ENCODE measurements around the gene PACRG.

The PACRG gene

DNA sequence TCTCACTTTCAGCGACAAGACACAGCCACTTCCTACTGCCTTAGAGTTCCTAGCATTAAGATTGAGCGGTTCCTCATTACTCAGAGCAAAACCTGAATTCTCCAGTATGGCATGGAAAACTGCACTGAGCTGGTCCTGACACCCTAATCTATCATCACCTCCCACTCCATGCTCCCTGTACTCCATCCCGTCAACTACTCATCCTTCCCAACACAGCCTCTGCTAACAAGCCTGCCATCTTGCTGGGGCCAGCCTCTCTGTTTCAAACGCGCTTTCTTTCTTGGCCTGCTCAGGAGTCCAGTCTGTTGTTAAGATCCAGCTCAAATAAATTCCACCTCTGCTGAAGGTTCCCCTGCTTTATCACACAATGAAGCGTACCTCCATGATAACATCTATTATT lies 12.2 kb upstream of the PACRG start:
- no peak overlapping the region for H3K23ac ChIP-seq (ENCODE audit: low read length in 2 of 2)
- H3K4ac ChIP-seq (ENCODE audit: low read depth in 1 of 2, low read length in 2 of 2) = no peak overlapping the region
- no peak overlapping the region for H3K4me2 ChIP-seq (ENCODE audit: low read length, poor library complexity, severe bottlenecking)
- 94% methylated on average over 6 of the region's 6 CpGs for WGBS
- no peak overlapping the region for H2BK15ac ChIP-seq (ENCODE audit: low read depth, poor library complexity, severe bottlenecking)
- H3K4me1 ChIP-seq (ENCODE audit: control insufficient read depth, insufficient read depth, low read depth, low read length) = no peaks in the 10 kb centered on the region
- no peak overlapping the region for H3K9ac ChIP-seq (ENCODE audit: low read length)
- H3K27ac ChIP-seq (ENCODE audit: low read length, poor library complexity, severe bottlenecking) = no peak overlapping the region
- H3K36me3 ChIP-seq (ENCODE audit: control insufficient read depth in 1 of 2, insufficient read depth in 2 of 2, low read depth in 1 of 2, low read length in 2 of 2) = no peaks in the 10 kb centered on the region
- no peak overlapping the region for H4K8ac ChIP-seq (ENCODE audit: low read length)
- no peak overlapping the region for H3K18ac ChIP-seq (ENCODE audit: low read depth in 1 of 2, low read length in 2 of 2)
- H3K4me3 ChIP-seq (ENCODE audit: insufficient read depth in 1 of 2, low read depth in 1 of 2, low read length in 2 of 2) = no peak overlapping the region
- H2BK12ac ChIP-seq (ENCODE audit: low read length in 2 of 2) = no peak overlapping the region
- H2BK5ac ChIP-seq (ENCODE audit: low read depth, low read length, poor library complexity, severe bottlenecking) = no peak overlapping the region
- no peaks in the 10 kb centered on the region for H3K27me3 ChIP-seq (ENCODE audit: control insufficient read depth in 1 of 2, insufficient read depth in 1 of 2, low read length in 2 of 2)
- H2BK120ac ChIP-seq (ENCODE audit: low read depth, low read length) = no peak overlapping the region
- H2AK5ac ChIP-seq (ENCODE audit: low read length, severe bottlenecking) = no peak overlapping the region
- H3K79me1 ChIP-seq (replicated peaks; ENCODE audit: low read length, poor library complexity, severe bottlenecking) = peaks cover 1% of the 10 kb centered on the region
- no peak for DNase-seq
- H3K14ac ChIP-seq (ENCODE audit: low read length in 2 of 2) = no peak overlapping the region
- H2AFZ ChIP-seq (ENCODE audit: low read depth, low read length) = no peak overlapping the region
- H3K9me3 ChIP-seq (ENCODE audit: control insufficient read depth, low read length) = no peaks in the 10 kb centered on the region
- no peak overlapping the region for H4K91ac ChIP-seq (ENCODE audit: low read length)

DNA sequence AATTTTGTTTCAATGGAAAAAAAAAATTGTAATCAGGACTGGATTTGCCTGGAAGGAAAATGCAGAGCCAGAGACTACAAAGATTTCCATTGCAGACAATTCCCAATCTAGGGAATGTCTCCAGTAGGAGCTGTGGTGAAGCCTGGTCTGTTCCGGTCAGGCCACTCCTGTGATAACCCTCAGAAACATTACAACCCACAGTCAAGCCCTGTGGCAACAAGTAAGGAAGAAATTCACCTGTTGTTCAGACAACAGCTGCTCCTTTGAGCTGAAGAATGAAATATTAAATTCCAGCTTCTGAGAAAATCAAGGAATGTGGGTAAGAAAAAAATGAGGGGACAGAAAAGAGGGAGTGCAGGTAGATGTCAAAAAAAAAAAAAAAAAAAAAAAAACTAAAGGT lies 8.2 kb upstream of the PACRG start:
- Histone ChIP-seq H3K9me3 (ENCODE audit: control insufficient read depth, low read length) (no peaks in the 10 kb centered on the region), H2BK5ac (ENCODE audit: low read depth, low read length, poor library complexity, severe bottlenecking) (no peak overlapping the region), H3K4me2 (ENCODE audit: low read length, poor library complexity, severe bottlenecking) (no peak overlapping the region), H3K18ac (ENCODE audit: low read depth in 1 of 2, low read length in 2 of 2) (no peak overlapping the region), H3K4me1 (ENCODE audit: control insufficient read depth, insufficient read depth, low read depth, low read length) (no peaks in the 10 kb centered on the region), H4K8ac (ENCODE audit: low read length) (no peak overlapping the region), H2BK15ac (ENCODE audit: low read depth, poor library complexity, severe bottlenecking) (no peak overlapping the region), H2AK5ac (ENCODE audit: low read length, severe bottlenecking) (no peak overlapping the region), H3K4ac (ENCODE audit: low read depth in 1 of 2, low read length in 2 of 2) (no peak overlapping the region), H2BK120ac (ENCODE audit: low read depth, low read length) (no peak overlapping the region), H3K27ac (ENCODE audit: low read length, poor library complexity, severe bottlenecking) (no peak overlapping the region), H3K9ac (ENCODE audit: low read length) (no peak overlapping the region), H3K4me3 (ENCODE audit: insufficient read depth in 1 of 2, low read depth in 1 of 2, low read length in 2 of 2) (no peak overlapping the region), H3K79me1 (replicated peaks; ENCODE audit: low read length, poor library complexity, severe bottlenecking) (peaks cover 1% of the 10 kb centered on the region), H3K36me3 (ENCODE audit: control insufficient read depth in 1 of 2, insufficient read depth in 2 of 2, low read depth in 1 of 2, low read length in 2 of 2) (no peaks in the 10 kb centered on the region), H2AFZ (ENCODE audit: low read depth, low read length) (no peak overlapping the region), H4K91ac (ENCODE audit: low read length) (no peak overlapping the region), H2BK12ac (ENCODE audit: low read length in 2 of 2) (no peak overlapping the region), H3K27me3 (ENCODE audit: control insufficient read depth in 1 of 2, insufficient read depth in 1 of 2, low read length in 2 of 2) (no peaks in the 10 kb centered on the region), H3K14ac (ENCODE audit: low read length in 2 of 2) (no peak overlapping the region), H3K23ac (ENCODE audit: low read length in 2 of 2) (no peak overlapping the region)
- WGBS = 89% methylated on average over 1 of the region's 1 CpG
- no peak for DNase-seq

DNA sequence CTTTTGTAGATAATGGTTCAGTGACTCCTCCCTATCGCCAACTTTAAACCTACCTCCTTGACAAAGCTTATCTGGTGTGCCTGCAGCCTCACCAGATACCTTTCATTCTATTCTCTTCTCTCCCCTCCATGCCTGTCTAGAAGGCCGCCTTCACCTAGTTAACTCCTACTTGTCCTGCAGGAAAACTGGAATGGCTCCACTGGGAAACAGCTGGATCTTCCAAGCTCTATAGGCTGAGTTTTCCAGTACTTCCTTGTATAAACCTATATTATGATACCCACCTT lies 6.4 kb upstream of the PACRG start:
- Histone ChIP-seq H3K9me3 (ENCODE audit: control insufficient read depth, low read length) (no peaks in the 10 kb centered on the region), H4K91ac (ENCODE audit: low read length) (no peak overlapping the region), H3K4me1 (ENCODE audit: control insufficient read depth, insufficient read depth, low read depth, low read length) (no peaks in the 10 kb centered on the region), H2BK5ac (ENCODE audit: low read depth, low read length, poor library complexity, severe bottlenecking) (no peak overlapping the region), H2BK15ac (ENCODE audit: low read depth, poor library complexity, severe bottlenecking) (no peak overlapping the region), H3K9ac (ENCODE audit: low read length) (no peak overlapping the region), H2AK5ac (ENCODE audit: low read length, severe bottlenecking) (no peak overlapping the region), H3K27me3 (ENCODE audit: control insufficient read depth in 1 of 2, insufficient read depth in 1 of 2, low read length in 2 of 2) (no peaks in the 10 kb centered on the region), H3K79me1 (replicated peaks; ENCODE audit: low read length, poor library complexity, severe bottlenecking) (peaks cover 4% of the 10 kb centered on the region), H4K8ac (ENCODE audit: low read length) (no peak overlapping the region), H2AFZ (ENCODE audit: low read depth, low read length) (no peak overlapping the region), H3K4me3 (ENCODE audit: insufficient read depth in 1 of 2, low read depth in 1 of 2, low read length in 2 of 2) (no peak overlapping the region), H2BK12ac (ENCODE audit: low read length in 2 of 2) (no peak overlapping the region), H3K23ac (ENCODE audit: low read length in 2 of 2) (no peak overlapping the region), H3K14ac (ENCODE audit: low read length in 2 of 2) (no peak overlapping the region), H2BK120ac (ENCODE audit: low read depth, low read length) (no peak overlapping the region), H3K36me3 (ENCODE audit: control insufficient read depth in 1 of 2, insufficient read depth in 2 of 2, low read depth in 1 of 2, low read length in 2 of 2) (no peaks in the 10 kb centered on the region), H3K18ac (ENCODE audit: low read depth in 1 of 2, low read length in 2 of 2) (no peak overlapping the region), H3K27ac (ENCODE audit: low read length, poor library complexity, severe bottlenecking) (no peak overlapping the region), H3K4ac (ENCODE audit: low read depth in 1 of 2, low read length in 2 of 2) (no peak overlapping the region), H3K4me2 (ENCODE audit: low read length, poor library complexity, severe bottlenecking) (no peak overlapping the region)
- no peak for DNase-seq
- 75% methylated on average over 2 of the region's 2 CpGs for WGBS

DNA sequence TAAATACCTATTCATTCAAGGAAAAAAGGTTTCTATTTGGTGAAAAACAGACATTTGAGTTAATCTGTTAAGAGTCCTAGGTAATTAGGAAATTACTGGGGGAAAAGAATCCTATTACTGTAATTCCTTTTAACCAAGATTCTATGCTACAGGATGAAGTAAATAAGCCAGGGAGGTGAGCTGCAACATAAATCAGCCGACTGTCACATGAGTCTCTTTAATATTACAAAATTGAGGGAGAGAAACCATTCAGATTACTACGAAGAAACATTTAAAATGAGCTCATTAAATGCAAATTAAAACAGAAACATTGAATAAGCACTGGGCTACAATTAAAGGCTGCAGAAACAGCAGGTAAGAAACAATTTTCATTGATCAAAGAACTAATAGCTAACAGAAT lies 5.5 kb upstream of the PACRG start:
- WGBS = no CpG with 5 or more reads among the region's 2 CpGs
- H3K14ac ChIP-seq (ENCODE audit: low read length in 2 of 2) = no peak overlapping the region
- H3K27ac ChIP-seq (ENCODE audit: low read length, poor library complexity, severe bottlenecking) = no peak overlapping the region
- H3K27me3 ChIP-seq (ENCODE audit: control insufficient read depth in 1 of 2, insufficient read depth in 1 of 2, low read length in 2 of 2) = no peaks in the 10 kb centered on the region
- no peak overlapping the region for H2AK5ac ChIP-seq (ENCODE audit: low read length, severe bottlenecking)
- no peak overlapping the region for H2BK120ac ChIP-seq (ENCODE audit: low read depth, low read length)
- no peaks in the 10 kb centered on the region for H3K4me1 ChIP-seq (ENCODE audit: control insufficient read depth, insufficient read depth, low read depth, low read length)
- no peak overlapping the region for H2BK5ac ChIP-seq (ENCODE audit: low read depth, low read length, poor library complexity, severe bottlenecking)
- H3K23ac ChIP-seq (ENCODE audit: low read length in 2 of 2) = no peak overlapping the region
- H2BK15ac ChIP-seq (ENCODE audit: low read depth, poor library complexity, severe bottlenecking) = no peak overlapping the region
- no peak overlapping the region for H3K4ac ChIP-seq (ENCODE audit: low read depth in 1 of 2, low read length in 2 of 2)
- H3K79me1 ChIP-seq (replicated peaks; ENCODE audit: low read length, poor library complexity, severe bottlenecking) = peaks cover 4% of the 10 kb centered on the region
- no peaks in the 10 kb centered on the region for H3K9me3 ChIP-seq (ENCODE audit: control insufficient read depth, low read length)
- H2BK12ac ChIP-seq (ENCODE audit: low read length in 2 of 2) = no peak overlapping the region
- H3K4me3 ChIP-seq (ENCODE audit: insufficient read depth in 1 of 2, low read depth in 1 of 2, low read length in 2 of 2) = no peak overlapping the region
- H3K4me2 ChIP-seq (ENCODE audit: low read length, poor library complexity, severe bottlenecking) = no peak overlapping the region
- no peak overlapping the region for H2AFZ ChIP-seq (ENCODE audit: low read depth, low read length)
- DNase-seq = no peak
- no peak overlapping the region for H4K91ac ChIP-seq (ENCODE audit: low read length)
- no peak overlapping the region for H4K8ac ChIP-seq (ENCODE audit: low read length)
- H3K36me3 ChIP-seq (ENCODE audit: control insufficient read depth in 1 of 2, insufficient read depth in 2 of 2, low read depth in 1 of 2, low read length in 2 of 2) = no peaks in the 10 kb centered on the region
- H3K18ac ChIP-seq (ENCODE audit: low read depth in 1 of 2, low read length in 2 of 2) = no peak overlapping the region
- no peak overlapping the region for H3K9ac ChIP-seq (ENCODE audit: low read length)
